HepG2 (cell line): ENCODE data around the gene POLR3E. TPM values are rescaled to one million over a fixed set of nuclear protein-coding genes. Genes with fewer than 3 reads are reported as not detected.
A peak's percentile ranks its signal among the peaks of the same experiment; 100 is the strongest.

ENCODE experiments used
- CCAR2 ChIP-seq: fragments of 200-400 bp; formaldehyde crosslinking; optimal IDR thresholded peaks from 2 replicates; pipeline ENCODE3; 2018; ENCODE audit warnings: low read depth, mild to moderate bottlenecking, low read length, moderate library complexity
- CEBPG ChIP-seq: IDR thresholded peaks from 2 replicates; pipeline ENCODE4 v1.6.1; 2016
- CHD4 ChIP-seq: fragments of 200-600 bp; sonication (generic); IDR thresholded peaks from 2 replicates; pipeline ENCODE4 v1.7.0; 2017; ENCODE audit warnings: mild to moderate bottlenecking, low read length, borderline replicate concordance
- FOSL2 ChIP-seq: sonication (generic); formaldehyde crosslinking; IDR thresholded peaks from 2 replicates; pipeline ENCODE4 v1.4.0; 2020; ENCODE audit warnings: missing genetic modification reagents
- HDAC2 ChIP-seq: sonication (generic); formaldehyde crosslinking; IDR thresholded peaks from 2 replicates; pipeline ENCODE4 v1.4.0; 2020; ENCODE audit warnings: missing genetic modification reagents
- MZF1 ChIP-seq: sonication (generic); formaldehyde crosslinking; IDR thresholded peaks from 2 replicates; pipeline ENCODE4 v1.8.1; 2023; ENCODE audit warnings: mild to moderate bottlenecking, missing genetic modification reagents, borderline replicate concordance
- NFYC ChIP-seq: IDR thresholded peaks from 2 replicates; pipeline ENCODE4 v1.6.1; 2016; ENCODE audit warnings: missing genetic modification reagents, missing compliant biosample characterization
- PHF5A ChIP-seq: IDR thresholded peaks from one replicate; pipeline ENCODE4 v1.6.1; 2018; ENCODE audit warnings: low read depth, missing genetic modification reagents; ENCODE audit not compliant: unreplicated experiment
- PITX1 ChIP-seq: sonication (generic); formaldehyde crosslinking; IDR thresholded peaks from 2 replicates; pipeline ENCODE4 v1.5.1; 2020; ENCODE audit warnings: mild to moderate bottlenecking, missing genetic modification reagents
- RFXAP ChIP-seq: sonication (generic); formaldehyde crosslinking; IDR thresholded peaks from 2 replicates; pipeline ENCODE4 v1.4.0; 2020; ENCODE audit warnings: missing genetic modification reagents, borderline replicate concordance
- ZEB1 ChIP-seq: IDR thresholded peaks from 2 replicates; pipeline ENCODE4 v1.6.1; 2012; ENCODE audit warnings: mild to moderate bottlenecking, low read depth, inconsistent platforms; ENCODE audit not compliant: insufficient replicate concordance
- ZMYM2 ChIP-seq: sonication (generic); formaldehyde crosslinking; IDR thresholded peaks from 2 replicates; pipeline ENCODE4 v1.8.0; 2022; ENCODE audit warnings: mild to moderate bottlenecking, missing genetic modification reagents
- ZNF672 ChIP-seq: sonication (generic); formaldehyde crosslinking; IDR thresholded peaks from 2 replicates; pipeline ENCODE4 v1.8.1; 2022; ENCODE audit warnings: missing genetic modification reagents
- ZNF678 ChIP-seq: sonication (generic); formaldehyde crosslinking; IDR thresholded peaks from 2 replicates; pipeline ENCODE4 v1.4.0; 2020; ENCODE audit warnings: mild to moderate bottlenecking, missing genetic modification reagents
- ZNF720 ChIP-seq: sonication (generic); formaldehyde crosslinking; IDR thresholded peaks from 2 replicates; pipeline ENCODE4 v1.4.0; 2020; ENCODE audit warnings: missing genetic modification reagents
- ZNF773 ChIP-seq: sonication (generic); formaldehyde crosslinking; IDR thresholded peaks from 2 replicates; pipeline ENCODE4 v1.4.0; 2020; ENCODE audit warnings: missing genetic modification reagents, borderline replicate concordance
- ZNF839 ChIP-seq: sonication (generic); formaldehyde crosslinking; IDR thresholded peaks from 2 replicates; pipeline ENCODE4 v1.4.0; 2020; ENCODE audit warnings: missing genetic modification reagents, mild to moderate bottlenecking, borderline replicate concordance
- polyA plus RNA-seq, 8 experiments: library from polyadenylated mRNA; depleted of rRNA in 3 of 8; stranded (reverse) in 7 of 8; unstranded in 1 of 8; fragments of >200 nt; fragmentation: Illumina TruSeq in 4 of 8; extraction: Trizol in 4 of 8; gene quantifications; 2 replicates each; pipeline versions ENCODE4 v1.2.1 to v1.2.3, GENCODE V29; 2011 to 2016; ENCODE audit warnings: low read depth in 4 of 8, missing spikeins in 1 of 8, mixed read lengths in 1 of 8; ENCODE audit not compliant: insufficient read depth in 1 of 8
- total RNA-seq, 5 experiments: library from RNA; depleted of rRNA; stranded (reverse); fragments of >200 nt; fragmentation: Illumina TruSeq; extraction: Trizol; gene quantifications; 2 replicates each; pipeline ENCODE4 v1.2.3, GENCODE V29; 2016; ENCODE audit warnings: low read depth in 1 of 5
- TF ChIP-seq, protein P1 (sequence below): sonication (generic); formaldehyde crosslinking; IDR thresholded peaks from 2 replicates; pipeline ENCODE4 v1.4.0; 2020; ENCODE audit warnings: mild to moderate bottlenecking, missing genetic modification reagents
- TF ChIP-seq, protein P2 (sequence below): IDR thresholded peaks from 2 replicates; pipeline ENCODE4 v1.6.1; 2016; ENCODE audit warnings: control low read depth
- TF ChIP-seq, protein P3 (sequence below): sonication (generic); formaldehyde crosslinking; IDR thresholded peaks from 2 replicates; pipeline ENCODE4 v1.4.0; 2020; ENCODE audit warnings: missing genetic modification reagents, borderline replicate concordance

POLR3E gene
- total and polyA plus RNA-seq, 2 of the 13 experiments (the other 11 are each of a cell fraction or from before 2014, with no cell fraction given) = 135 to 262 TPM

DNA sequence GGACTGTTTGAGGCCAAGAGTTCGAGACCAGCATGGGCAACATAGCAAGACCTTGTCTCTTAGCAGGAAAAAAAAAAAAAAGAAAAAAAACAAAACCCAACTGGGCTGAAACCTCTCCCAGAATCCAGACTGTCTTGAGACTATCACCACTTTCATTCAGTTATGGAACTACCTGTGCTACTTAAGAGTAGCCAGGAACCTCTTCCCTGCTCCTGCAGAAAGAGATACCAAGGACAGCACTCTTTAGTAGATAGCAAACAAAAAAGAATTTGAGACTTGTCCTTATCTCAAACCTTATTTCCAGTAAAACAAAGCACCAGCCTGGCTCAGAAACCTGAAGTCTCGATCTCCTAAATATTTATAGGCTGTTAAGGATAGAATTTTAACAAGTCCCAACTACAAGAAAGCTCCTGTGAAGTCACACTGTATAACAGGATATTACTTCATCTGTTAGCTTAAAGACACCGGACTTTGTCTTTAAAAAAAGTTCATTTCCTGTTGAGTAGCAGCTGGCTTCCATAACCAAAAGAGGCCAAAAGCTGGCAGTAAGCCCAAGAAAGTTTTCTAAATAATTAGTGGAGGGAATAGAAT lies 72.1 kb downstream of the POLR3E start (continued):
- TF ChIP-seq ZMYM2 = peak; percentile 30; the same call in 1 of the 2 replicates
- no peak for TF ChIP-seq ZNF720 (CRISPR knock-in tag)
- TF ChIP-seq, protein P1, sequence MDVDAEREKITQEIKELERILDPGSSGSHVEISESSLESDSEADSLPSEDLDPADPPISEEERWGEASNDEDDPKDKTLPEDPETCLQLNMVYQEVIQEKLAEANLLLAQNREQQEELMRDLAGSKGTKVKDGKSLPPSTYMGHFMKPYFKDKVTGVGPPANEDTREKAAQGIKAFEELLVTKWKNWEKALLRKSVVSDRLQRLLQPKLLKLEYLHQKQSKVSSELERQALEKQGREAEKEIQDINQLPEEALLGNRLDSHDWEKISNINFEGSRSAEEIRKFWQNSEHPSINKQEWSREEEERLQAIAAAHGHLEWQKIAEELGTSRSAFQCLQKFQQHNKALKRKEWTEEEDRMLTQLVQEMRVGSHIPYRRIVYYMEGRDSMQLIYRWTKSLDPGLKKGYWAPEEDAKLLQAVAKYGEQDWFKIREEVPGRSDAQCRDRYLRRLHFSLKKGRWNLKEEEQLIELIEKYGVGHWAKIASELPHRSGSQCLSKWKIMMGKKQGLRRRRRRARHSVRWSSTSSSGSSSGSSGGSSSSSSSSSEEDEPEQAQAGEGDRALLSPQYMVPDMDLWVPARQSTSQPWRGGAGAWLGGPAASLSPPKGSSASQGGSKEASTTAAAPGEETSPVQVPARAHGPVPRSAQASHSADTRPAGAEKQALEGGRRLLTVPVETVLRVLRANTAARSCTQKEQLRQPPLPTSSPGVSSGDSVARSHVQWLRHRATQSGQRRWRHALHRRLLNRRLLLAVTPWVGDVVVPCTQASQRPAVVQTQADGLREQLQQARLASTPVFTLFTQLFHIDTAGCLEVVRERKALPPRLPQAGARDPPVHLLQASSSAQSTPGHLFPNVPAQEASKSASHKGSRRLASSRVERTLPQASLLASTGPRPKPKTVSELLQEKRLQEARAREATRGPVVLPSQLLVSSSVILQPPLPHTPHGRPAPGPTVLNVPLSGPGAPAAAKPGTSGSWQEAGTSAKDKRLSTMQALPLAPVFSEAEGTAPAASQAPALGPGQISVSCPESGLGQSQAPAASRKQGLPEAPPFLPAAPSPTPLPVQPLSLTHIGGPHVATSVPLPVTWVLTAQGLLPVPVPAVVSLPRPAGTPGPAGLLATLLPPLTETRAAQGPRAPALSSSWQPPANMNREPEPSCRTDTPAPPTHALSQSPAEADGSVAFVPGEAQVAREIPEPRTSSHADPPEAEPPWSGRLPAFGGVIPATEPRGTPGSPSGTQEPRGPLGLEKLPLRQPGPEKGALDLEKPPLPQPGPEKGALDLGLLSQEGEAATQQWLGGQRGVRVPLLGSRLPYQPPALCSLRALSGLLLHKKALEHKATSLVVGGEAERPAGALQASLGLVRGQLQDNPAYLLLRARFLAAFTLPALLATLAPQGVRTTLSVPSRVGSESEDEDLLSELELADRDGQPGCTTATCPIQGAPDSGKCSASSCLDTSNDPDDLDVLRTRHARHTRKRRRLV (CRISPR knock-in tag) = no peak
- TF ChIP-seq ZNF773 (CRISPR knock-in tag) = no peak
- TF ChIP-seq FOSL2 (CRISPR knock-in tag) = no peak
- TF ChIP-seq PHF5A (CRISPR knock-in tag) = no peak
- TF ChIP-seq PITX1 (CRISPR knock-in tag) = no peak
- TF ChIP-seq CCAR2 = no peak
- no peak for TF ChIP-seq ZEB1
- peak; percentile 48; the same call in 1 of the 2 replicates for TF ChIP-seq HDAC2
- 0 out of 2 replicates have a peak, but pooled peaks have one; percentile 26 for TF ChIP-seq ZNF678
- no peak for TF ChIP-seq CHD4
- TF ChIP-seq ZNF672 = no peak
- TF ChIP-seq, protein P2, sequence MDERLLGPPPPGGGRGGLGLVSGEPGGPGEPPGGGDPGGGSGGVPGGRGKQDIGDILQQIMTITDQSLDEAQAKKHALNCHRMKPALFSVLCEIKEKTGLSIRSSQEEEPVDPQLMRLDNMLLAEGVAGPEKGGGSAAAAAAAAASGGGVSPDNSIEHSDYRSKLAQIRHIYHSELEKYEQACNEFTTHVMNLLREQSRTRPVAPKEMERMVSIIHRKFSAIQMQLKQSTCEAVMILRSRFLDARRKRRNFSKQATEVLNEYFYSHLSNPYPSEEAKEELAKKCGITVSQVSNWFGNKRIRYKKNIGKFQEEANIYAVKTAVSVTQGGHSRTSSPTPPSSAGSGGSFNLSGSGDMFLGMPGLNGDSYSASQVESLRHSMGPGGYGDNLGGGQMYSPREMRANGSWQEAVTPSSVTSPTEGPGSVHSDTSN (CRISPR knock-in tag) = no peak
- TF ChIP-seq NFYC = no peak; the same call in 1 of the 2 replicates
- TF ChIP-seq RFXAP (CRISPR knock-in tag) = no peak
- TF ChIP-seq, protein P3, sequence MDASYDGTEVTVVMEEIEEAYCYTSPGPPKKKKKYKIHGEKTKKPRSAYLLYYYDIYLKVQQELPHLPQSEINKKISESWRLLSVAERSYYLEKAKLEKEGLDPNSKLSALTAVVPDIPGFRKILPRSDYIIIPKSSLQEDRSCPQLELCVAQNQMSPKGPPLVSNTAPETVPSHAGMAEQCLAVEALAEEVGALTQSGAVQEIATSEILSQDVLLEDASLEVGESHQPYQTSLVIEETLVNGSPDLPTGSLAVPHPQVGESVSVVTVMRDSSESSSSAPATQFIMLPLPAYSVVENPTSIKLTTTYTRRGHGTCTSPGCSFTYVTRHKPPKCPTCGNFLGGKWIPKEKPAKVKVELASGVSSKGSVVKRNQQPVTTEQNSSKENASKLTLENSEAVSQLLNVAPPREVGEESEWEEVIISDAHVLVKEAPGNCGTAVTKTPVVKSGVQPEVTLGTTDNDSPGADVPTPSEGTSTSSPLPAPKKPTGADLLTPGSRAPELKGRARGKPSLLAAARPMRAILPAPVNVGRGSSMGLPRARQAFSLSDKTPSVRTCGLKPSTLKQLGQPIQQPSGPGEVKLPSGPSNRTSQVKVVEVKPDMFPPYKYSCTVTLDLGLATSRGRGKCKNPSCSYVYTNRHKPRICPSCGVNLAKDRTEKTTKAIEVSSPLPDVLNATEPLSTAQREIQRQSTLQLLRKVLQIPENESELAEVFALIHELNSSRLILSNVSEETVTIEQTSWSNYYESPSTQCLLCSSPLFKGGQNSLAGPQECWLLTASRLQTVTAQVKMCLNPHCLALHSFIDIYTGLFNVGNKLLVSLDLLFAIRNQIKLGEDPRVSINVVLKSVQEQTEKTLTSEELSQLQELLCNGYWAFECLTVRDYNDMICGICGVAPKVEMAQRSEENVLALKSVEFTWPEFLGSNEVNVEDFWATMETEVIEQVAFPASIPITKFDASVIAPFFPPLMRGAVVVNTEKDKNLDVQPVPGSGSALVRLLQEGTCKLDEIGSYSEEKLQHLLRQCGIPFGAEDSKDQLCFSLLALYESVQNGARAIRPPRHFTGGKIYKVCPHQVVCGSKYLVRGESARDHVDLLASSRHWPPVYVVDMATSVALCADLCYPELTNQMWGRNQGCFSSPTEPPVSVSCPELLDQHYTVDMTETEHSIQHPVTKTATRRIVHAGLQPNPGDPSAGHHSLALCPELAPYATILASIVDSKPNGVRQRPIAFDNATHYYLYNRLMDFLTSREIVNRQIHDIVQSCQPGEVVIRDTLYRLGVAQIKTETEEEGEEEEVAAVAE (CRISPR knock-in tag) = no peak
- TF ChIP-seq MZF1 (CRISPR knock-in tag) = 0 out of 2 replicates have a peak, but pooled peaks have one; percentile 31
- TF ChIP-seq ZNF839 (CRISPR knock-in tag) = no peak
- TF ChIP-seq CEBPG (CRISPR knock-in tag) = peak; percentile 82
